A673 (cell line): Measurements from ENCODE around the gene FNTB. TPM values are rescaled to one million over a fixed set of nuclear protein-coding genes. Genes with fewer than 3 reads are reported as not detected.

ENCODE experiments used
- BruUV-seq: library from RNA; stranded (reverse); fragments of 400-500 nt; replicated peaks from 2 replicates; lab custom pipeline; 2021; lab: Mats Ljungman, UMichigan
- CTCF ChIA-PET: fragments of 300-600 bp; sonication (Branson Sonifier 250); formaldehyde crosslinking; loops from one replicate; lab custom pipeline; 2022; ENCODE audit warnings: antibody characterized with exemption; lab: Charles Lee
- POLR2A ChIA-PET: fragments of 300-600 bp; sonication (Branson Sonifier 250); formaldehyde crosslinking; loops from one replicate; lab custom pipeline; 2022; ENCODE audit warnings: antibody characterized with exemption; ENCODE audit not compliant: low non-redundant PET; lab: Charles Lee
- DNase-seq: peaks from one replicate; pipeline ENCODE4 v3.0.0-alpha.2; 2015; ENCODE audit warnings: low spot score
- H3K27ac ChIP-seq: fragments of 200-600 bp; sonication (generic); 2 replicates; pipeline ENCODE4 v1.5.1; 2016; ENCODE audit warnings: mixed run types, low read depth, mild to moderate bottlenecking, mixed read lengths, antibody characterized with exemption, low read length; ENCODE audit not compliant: poor library complexity, severe bottlenecking
- H3K27me3 ChIP-seq: fragments of 200-600 bp; sonication (generic); replicated peaks from 2 replicates; pipeline ENCODE4 v1.6.1; 2017; ENCODE audit warnings: mixed run types, low read depth, mild to moderate bottlenecking, mixed read lengths, antibody characterized with exemption, low read length; ENCODE audit not compliant: insufficient read depth, poor library complexity
- H3K36me3 ChIP-seq: fragments of 200-600 bp; sonication (generic); 2 replicates; pipeline ENCODE4 v1.6.1; 2016; ENCODE audit warnings: mixed run types, mild to moderate bottlenecking, mixed read lengths, antibody characterized with exemption, low read length; ENCODE audit not compliant: insufficient read depth, poor library complexity, severe bottlenecking
- H3K4me1 ChIP-seq: fragments of 200-600 bp; sonication (generic); 2 replicates; pipeline ENCODE4 v1.6.1; 2017; ENCODE audit warnings: mixed run types, mild to moderate bottlenecking, mixed read lengths, antibody characterized with exemption, low read length; ENCODE audit not compliant: insufficient read depth, poor library complexity, severe bottlenecking
- H3K4me3 ChIP-seq: fragments of 200-600 bp; sonication (generic); 2 replicates; pipeline ENCODE4 v1.5.1; 2016; ENCODE audit warnings: low read depth, mixed run types, mild to moderate bottlenecking, mixed read lengths, low read length; ENCODE audit not compliant: poor library complexity, severe bottlenecking
- H3K9me3 ChIP-seq: fragments of 200-600 bp; sonication (generic); 2 replicates; pipeline ENCODE4 v1.6.1; 2016; ENCODE audit warnings: mixed run types, low read depth, mild to moderate bottlenecking, mixed read lengths, antibody characterized with exemption, low read length; ENCODE audit not compliant: poor library complexity, severe bottlenecking
- EZH2 ChIP-seq: fragments of 200-600 bp; sonication (generic); IDR thresholded peaks from 2 replicates; pipeline ENCODE4 v1.6.1; 2017; ENCODE audit warnings: borderline replicate concordance, low read depth, mild to moderate bottlenecking, mixed read lengths, antibody characterized with exemption, low read length; ENCODE audit not compliant: poor library complexity, severe bottlenecking
- intact Hi-C: fragments of 100-400 bp; cut with micrococcal nuclease; formaldehyde crosslinking; loops from one replicate; pipeline ENCODE4 v1.10.0; 2022; ENCODE audit not compliant: unreplicated experiment
- total RNA-seq: library from RNA; stranded (reverse); gene quantifications from 2 replicates; pipeline ENCODE4 v1.2.3, GENCODE V29; 2021
- TF ChIP-seq, protein P1 (sequence below): fragments of 300-800, 200-600 bp; sonication (generic); conservative IDR thresholded peaks from 2 replicates; pipeline ENCODE4 v1.5.1; 2017; ENCODE audit warnings: low read depth, mild to moderate bottlenecking, antibody characterized with exemption, low read length, moderate library complexity, mixed read lengths

FNTB gene
- total RNA-seq, 1 experiment from 2014 or later: 24.0 TPM

DNA sequence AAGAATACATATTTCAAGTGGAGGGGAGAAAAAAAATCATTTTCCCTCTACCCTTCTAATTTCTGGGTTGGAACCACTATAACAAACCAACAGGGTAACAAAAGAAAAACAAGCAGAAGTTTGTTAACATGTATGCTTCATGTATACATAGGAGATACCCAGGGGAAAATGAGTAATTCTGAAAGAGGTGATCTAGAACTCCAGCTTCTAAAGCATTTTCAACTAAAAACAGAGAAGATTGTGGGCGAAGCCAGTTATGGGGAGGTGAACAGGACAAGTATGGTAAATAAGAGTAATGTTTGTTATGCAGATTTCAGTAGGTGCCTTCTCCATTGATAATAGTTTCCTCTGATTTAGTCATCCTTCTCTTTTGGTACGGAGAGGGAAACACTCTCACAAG is 16.7 kb downstream of the FNTB start:
- H3K36me3 ChIP-seq: no peaks in the 10 kb centered on the region
- H3K27me3 ChIP-seq: no peaks in the 10 kb centered on the region
- POLR2A ChIA-PET: no interaction called here
- TF ChIP-seq, protein P1, sequence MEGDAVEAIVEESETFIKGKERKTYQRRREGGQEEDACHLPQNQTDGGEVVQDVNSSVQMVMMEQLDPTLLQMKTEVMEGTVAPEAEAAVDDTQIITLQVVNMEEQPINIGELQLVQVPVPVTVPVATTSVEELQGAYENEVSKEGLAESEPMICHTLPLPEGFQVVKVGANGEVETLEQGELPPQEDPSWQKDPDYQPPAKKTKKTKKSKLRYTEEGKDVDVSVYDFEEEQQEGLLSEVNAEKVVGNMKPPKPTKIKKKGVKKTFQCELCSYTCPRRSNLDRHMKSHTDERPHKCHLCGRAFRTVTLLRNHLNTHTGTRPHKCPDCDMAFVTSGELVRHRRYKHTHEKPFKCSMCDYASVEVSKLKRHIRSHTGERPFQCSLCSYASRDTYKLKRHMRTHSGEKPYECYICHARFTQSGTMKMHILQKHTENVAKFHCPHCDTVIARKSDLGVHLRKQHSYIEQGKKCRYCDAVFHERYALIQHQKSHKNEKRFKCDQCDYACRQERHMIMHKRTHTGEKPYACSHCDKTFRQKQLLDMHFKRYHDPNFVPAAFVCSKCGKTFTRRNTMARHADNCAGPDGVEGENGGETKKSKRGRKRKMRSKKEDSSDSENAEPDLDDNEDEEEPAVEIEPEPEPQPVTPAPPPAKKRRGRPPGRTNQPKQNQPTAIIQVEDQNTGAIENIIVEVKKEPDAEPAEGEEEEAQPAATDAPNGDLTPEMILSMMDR: no peak
- TF ChIP-seq EZH2: no peak
- no peaks in the 10 kb centered on the region for H3K9me3 ChIP-seq
- DNase-seq: no peak
- H3K4me3 ChIP-seq: no peak overlapping the region
- no peaks in the 10 kb centered on the region for H3K4me1 ChIP-seq
- BruUV-seq: no TSS peak
- no peak overlapping the region for H3K27ac ChIP-seq
- CTCF ChIA-PET: no interaction called here
- intact Hi-C loops: no loop called here

DNA sequence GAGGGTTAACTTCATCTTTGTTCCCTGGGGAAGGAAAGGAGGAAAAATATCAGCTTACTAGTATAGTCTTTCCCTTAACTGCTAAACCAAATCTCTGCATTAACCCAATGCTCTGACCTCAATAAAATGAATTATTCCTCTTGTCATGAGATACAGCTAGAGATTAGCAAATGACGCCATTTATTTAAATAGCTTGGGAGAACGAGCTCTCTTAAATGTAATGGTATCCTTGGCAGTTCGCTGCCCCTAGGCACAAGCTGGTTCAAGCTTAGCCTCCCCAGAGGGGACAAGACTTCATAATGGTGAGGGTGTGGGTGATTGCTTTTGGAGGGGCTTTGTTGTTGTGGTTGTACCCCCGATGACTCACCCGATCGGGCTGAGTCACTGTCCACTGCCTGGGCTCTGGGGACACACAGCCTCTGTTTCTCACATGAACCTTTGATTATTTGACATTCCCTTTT is 19.6 kb downstream of the FNTB start:
- H3K36me3 ChIP-seq: no peaks in the 10 kb centered on the region
- ChIA-PET CTCF (no interaction called here), POLR2A (no interaction called here)
- H3K4me3 ChIP-seq: no peak overlapping the region
- no peak overlapping the region for H3K27ac ChIP-seq
- no peaks in the 10 kb centered on the region for H3K27me3 ChIP-seq
- no peak for DNase-seq
- no peaks in the 10 kb centered on the region for H3K9me3 ChIP-seq
- no peaks in the 10 kb centered on the region for H3K4me1 ChIP-seq
- BruUV-seq: no TSS peak
- intact Hi-C loops: no loop called here
- TF ChIP-seq EZH2: no peak
- TF ChIP-seq, protein P1: no peak

DNA sequence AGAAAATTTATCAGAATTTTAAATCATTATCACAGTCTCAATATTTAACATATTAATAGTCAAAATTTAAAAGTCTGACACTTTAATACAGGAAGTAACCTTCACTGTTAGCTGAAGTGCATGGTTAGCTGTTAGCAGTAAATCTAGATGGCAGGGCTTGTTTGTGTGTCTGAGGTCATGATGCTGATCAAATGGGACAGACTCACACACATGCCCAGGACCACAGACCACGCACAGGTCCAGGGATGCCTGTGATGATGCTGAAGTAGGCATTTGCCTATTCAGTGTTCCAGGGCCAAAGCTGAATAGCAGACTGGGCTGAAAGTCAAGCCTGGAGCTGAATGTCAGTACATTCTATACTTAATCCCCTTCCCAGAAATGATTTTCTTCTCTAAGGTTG is 20.5 kb downstream of the FNTB start:
- no peaks in the 10 kb centered on the region for H3K9me3 ChIP-seq
- intact Hi-C loops: no loop called here
- no peak for DNase-seq
- no peaks in the 10 kb centered on the region for H3K36me3 ChIP-seq
- TF ChIP-seq EZH2: no peak
- TF ChIP-seq, protein P1: no peak
- no TSS peak for BruUV-seq
- CTCF ChIA-PET: no interaction called here
- no peak overlapping the region for H3K27ac ChIP-seq
- no peaks in the 10 kb centered on the region for H3K27me3 ChIP-seq
- POLR2A ChIA-PET: no interaction called here
- H3K4me1 ChIP-seq: no peaks in the 10 kb centered on the region
- no peak overlapping the region for H3K4me3 ChIP-seq
